ENCODE results near the gene SPDEF.

Gene SPDEF

GRCh38 chr6:34524971-34525370 lies 31.2 kb downstream of the SPDEF start:
- H3K27me3 ChIP-seq (ENCODE audit: control insufficient read depth, low read length) = no peaks in the 10 kb centered on the region
- no peaks in the 10 kb centered on the region for H3F3A ChIP-seq (ENCODE audit: control insufficient read depth, insufficient read depth)
- H3K4me2 ChIP-seq (ENCODE audit: low read length) = no peak overlapping the region
- no peak overlapping the region for H3K27ac ChIP-seq (ENCODE audit: low read depth, low read length)
- H3K9me2 ChIP-seq (replicated peaks; ENCODE audit: control insufficient read depth, low read length) = no peaks in the 10 kb centered on the region
- TF ChIP-seq, protein P1, sequence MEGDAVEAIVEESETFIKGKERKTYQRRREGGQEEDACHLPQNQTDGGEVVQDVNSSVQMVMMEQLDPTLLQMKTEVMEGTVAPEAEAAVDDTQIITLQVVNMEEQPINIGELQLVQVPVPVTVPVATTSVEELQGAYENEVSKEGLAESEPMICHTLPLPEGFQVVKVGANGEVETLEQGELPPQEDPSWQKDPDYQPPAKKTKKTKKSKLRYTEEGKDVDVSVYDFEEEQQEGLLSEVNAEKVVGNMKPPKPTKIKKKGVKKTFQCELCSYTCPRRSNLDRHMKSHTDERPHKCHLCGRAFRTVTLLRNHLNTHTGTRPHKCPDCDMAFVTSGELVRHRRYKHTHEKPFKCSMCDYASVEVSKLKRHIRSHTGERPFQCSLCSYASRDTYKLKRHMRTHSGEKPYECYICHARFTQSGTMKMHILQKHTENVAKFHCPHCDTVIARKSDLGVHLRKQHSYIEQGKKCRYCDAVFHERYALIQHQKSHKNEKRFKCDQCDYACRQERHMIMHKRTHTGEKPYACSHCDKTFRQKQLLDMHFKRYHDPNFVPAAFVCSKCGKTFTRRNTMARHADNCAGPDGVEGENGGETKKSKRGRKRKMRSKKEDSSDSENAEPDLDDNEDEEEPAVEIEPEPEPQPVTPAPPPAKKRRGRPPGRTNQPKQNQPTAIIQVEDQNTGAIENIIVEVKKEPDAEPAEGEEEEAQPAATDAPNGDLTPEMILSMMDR (IDR thresholded peaks at IDR 0.05; ENCODE audit: low read depth, low read length, poor library complexity, severe bottlenecking) = no peak
- TF ChIP-seq EZH2phosphoT487 (IDR thresholded peaks at IDR 0.05; ENCODE audit: borderline replicate concordance, low read length) = no peak
- H3K9me3 ChIP-seq (ENCODE audit: control insufficient read depth, insufficient read depth, low read length) = no peaks in the 10 kb centered on the region
- peaks cover 12% of the 10 kb centered on the region for H3K4me1 ChIP-seq (ENCODE audit: control insufficient read depth, low read length)
- H3K79me2 ChIP-seq (ENCODE audit: control insufficient read depth, low read length) = no peaks in the 10 kb centered on the region
- H4K20me1 ChIP-seq (ENCODE audit: control insufficient read depth, insufficient read depth, low read depth, low read length) = no peaks in the 10 kb centered on the region
- H3K36me3 ChIP-seq (ENCODE audit: control insufficient read depth, low read length) = no peaks in the 10 kb centered on the region
- H3K4me3 ChIP-seq (ENCODE audit: low read length) = no peak overlapping the region

- Histone ChIP-seq H3K27me3 (ENCODE audit: control insufficient read depth, low read length) (no peaks in the 10 kb centered on the region), H3K4me1 (ENCODE audit: control insufficient read depth, low read length) (peaks cover 12% of the 10 kb centered on the region), H3K27ac (ENCODE audit: low read depth, low read length) (no peak overlapping the region), H3K36me3 (ENCODE audit: control insufficient read depth, low read length) (no peaks in the 10 kb centered on the region), H3K4me3 (ENCODE audit: low read length) (no peak overlapping the region), H3K9me2 (replicated peaks; ENCODE audit: control insufficient read depth, low read length) (no peaks in the 10 kb centered on the region), H3F3A (ENCODE audit: control insufficient read depth, insufficient read depth) (no peaks in the 10 kb centered on the region), H4K20me1 (ENCODE audit: control insufficient read depth, insufficient read depth, low read depth, low read length) (no peaks in the 10 kb centered on the region), H3K79me2 (ENCODE audit: control insufficient read depth, low read length) (no peaks in the 10 kb centered on the region), H3K4me2 (ENCODE audit: low read length) (no peak overlapping the region), H3K9me3 (ENCODE audit: control insufficient read depth, insufficient read depth, low read length) (no peaks in the 10 kb centered on the region)
- TF ChIP-seq, protein P1 (IDR thresholded peaks at IDR 0.05; ENCODE audit: low read depth, low read length, poor library complexity, severe bottlenecking) = no peak
Observed at GRCh38 chr6:34524499-34524898, 31.6 kb downstream of the SPDEF start.

DNA sequence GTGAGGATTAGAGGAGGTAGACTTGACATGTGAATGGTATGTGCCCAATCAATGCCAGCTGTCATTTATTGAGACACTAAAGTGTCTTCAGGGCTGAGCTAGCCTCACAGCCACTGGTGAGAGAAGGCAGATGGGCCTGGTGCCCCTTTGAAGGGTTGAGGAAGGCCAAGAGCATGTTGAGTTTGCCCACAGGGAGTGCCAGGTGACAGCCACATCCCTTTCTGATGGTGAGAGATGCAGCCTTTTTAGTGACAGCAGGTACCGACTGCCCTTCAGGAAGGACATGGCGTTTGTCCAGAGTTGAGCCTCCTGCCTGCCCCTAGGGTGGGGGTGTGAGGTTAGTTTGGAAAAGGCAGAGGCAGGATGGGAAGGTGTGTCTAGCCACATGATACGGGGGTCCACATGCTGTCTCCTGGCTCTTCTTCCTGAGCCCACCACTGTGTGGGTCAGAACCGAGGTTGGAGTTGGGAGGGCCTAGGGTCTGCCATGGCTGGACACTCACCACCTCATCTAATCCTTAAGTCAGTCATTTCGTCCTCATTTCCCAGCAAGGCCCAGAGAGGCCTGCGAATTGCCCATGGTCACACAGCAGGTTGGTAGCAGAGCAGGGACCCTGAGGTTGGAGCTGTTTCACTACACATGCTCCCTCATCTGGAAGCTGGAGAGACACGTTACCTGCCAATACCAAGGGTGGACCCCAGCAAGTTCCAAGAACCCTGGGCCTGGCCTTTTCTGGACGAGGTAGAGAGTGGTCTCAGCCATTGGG lies 32.5 kb downstream of the SPDEF start:
- Histone ChIP-seq H3K27ac (ENCODE audit: low read depth, low read length) (no peak overlapping the region), H3K4me1 (ENCODE audit: control insufficient read depth, low read length) (peaks cover 12% of the 10 kb centered on the region)

More for the DNA sequence above, 32.5 kb downstream of the SPDEF start:
- Histone ChIP-seq H3K79me2 (ENCODE audit: control insufficient read depth, low read length) (no peaks in the 10 kb centered on the region), H3K9me2 (replicated peaks; ENCODE audit: control insufficient read depth, low read length) (no peaks in the 10 kb centered on the region), H3K36me3 (ENCODE audit: control insufficient read depth, low read length) (no peaks in the 10 kb centered on the region), H3K27me3 (ENCODE audit: control insufficient read depth, low read length) (no peaks in the 10 kb centered on the region), H3K4me2 (ENCODE audit: low read length) (no peak overlapping the region), H3K4me3 (ENCODE audit: low read length) (no peak overlapping the region), H4K20me1 (ENCODE audit: control insufficient read depth, insufficient read depth, low read depth, low read length) (no peaks in the 10 kb centered on the region), H3F3A (ENCODE audit: control insufficient read depth, insufficient read depth) (no peaks in the 10 kb centered on the region), H3K9me3 (ENCODE audit: control insufficient read depth, insufficient read depth, low read length) (no peaks in the 10 kb centered on the region)
- no peak for TF ChIP-seq EZH2phosphoT487 (IDR thresholded peaks at IDR 0.05; ENCODE audit: borderline replicate concordance, low read length)
- TF ChIP-seq, protein P1 (IDR thresholded peaks at IDR 0.05; ENCODE audit: low read depth, low read length, poor library complexity, severe bottlenecking) = no peak

Data from DOHH2 (cell line).